PC-9 (cell line): ENCODE measurements around the gene SHROOM3. TPM values are rescaled to one million over a fixed set of nuclear protein-coding genes. Genes with fewer than 3 reads are reported as not detected.

Experiments used
- BruUV-seq: library from RNA; stranded (reverse); fragments of 400-500 nt; replicated peaks from 2 replicates; lab custom pipeline; 2021; lab: Mats Ljungman, UMichigan
- CTCF ChIA-PET: fragments of 300-600 bp; sonication (Branson Sonifier 250); formaldehyde crosslinking; loops from one replicate; lab custom pipeline; 2022; ENCODE audit warnings: antibody characterized with exemption; lab: Charles Lee
- POLR2A ChIA-PET: fragments of 300-600 bp; sonication (Branson Sonifier 250); formaldehyde crosslinking; loops from one replicate; lab custom pipeline; 2022; ENCODE audit warnings: antibody characterized with exemption; ENCODE audit not compliant: unreplicated experiment; lab: Charles Lee
- DNase-seq, 2 experiments: peaks; one replicate each; pipeline versions ENCODE4 v3.0.0 to v3.0.0-alpha.2; 2015 to 2022; ENCODE audit warnings: mixed read lengths in 1 of 2
- H2AFZ ChIP-seq: fragments of 200-600 bp; sonication (generic); 2 replicates; pipeline ENCODE4 v1.8.1; 2017; ENCODE audit warnings: antibody characterized with exemption
- H3F3A ChIP-seq: fragments of 200-600 bp; sonication (generic); 2 replicates; pipeline ENCODE4 v1.8.1; 2017; ENCODE audit warnings: antibody characterized with exemption, mild to moderate bottlenecking, low read depth; ENCODE audit not compliant: insufficient read depth
- H3K27ac ChIP-seq: fragments of 200-600 bp; sonication (generic); 2 replicates; pipeline ENCODE4 v1.6.1; 2016; ENCODE audit warnings: mixed run types
- H3K27me3 ChIP-seq: fragments of 200-600 bp; sonication (generic); 2 replicates; pipeline ENCODE4 v1.6.1; 2016; ENCODE audit warnings: low read depth, mixed run types; ENCODE audit not compliant: insufficient read depth
- H3K36me3 ChIP-seq: fragments of 200-600 bp; sonication (generic); 2 replicates; pipeline ENCODE4 v1.6.1; 2016; ENCODE audit warnings: low read depth, mixed run types
- H3K4me1 ChIP-seq: fragments of 200-600 bp; sonication (generic); replicated peaks from 2 replicates; pipeline ENCODE4 v1.6.1; 2016; ENCODE audit warnings: mixed run types; ENCODE audit not compliant: insufficient read depth
- H3K4me2 ChIP-seq: fragments of 200-600 bp; sonication (generic); 2 replicates; pipeline ENCODE4 v1.6.1; 2017; ENCODE audit warnings: mixed run types
- H3K4me3 ChIP-seq: fragments of 200-600 bp; sonication (generic); 2 replicates; pipeline ENCODE4 v1.6.1; 2016; ENCODE audit warnings: mixed run types
- H3K79me2 ChIP-seq: fragments of 200-600 bp; sonication (generic); 2 replicates; pipeline ENCODE4 v1.6.1; 2017; ENCODE audit warnings: low read depth, mixed run types
- H3K9me2 ChIP-seq: fragments of 200-600 bp; sonication (generic); 2 replicates; pipeline ENCODE4 v1.8.1; 2017; ENCODE audit warnings: mild to moderate bottlenecking; ENCODE audit not compliant: insufficient read depth
- H3K9me3 ChIP-seq: fragments of 200-600 bp; sonication (generic); 2 replicates; pipeline ENCODE4 v1.8.1; 2016; ENCODE audit warnings: low read depth; ENCODE audit not compliant: insufficient read depth
- H4K20me1 ChIP-seq: fragments of 200-600 bp; sonication (generic); 2 replicates; pipeline ENCODE4 v1.8.1; 2017; ENCODE audit not compliant: insufficient read depth
- CTCF ChIP-seq: fragments of 200-600 bp; sonication (generic); conservative IDR thresholded peaks from 2 replicates; pipeline ENCODE4 v1.6.1; 2017; ENCODE audit warnings: mixed run types, antibody characterized with exemption, mild to moderate bottlenecking, moderate library complexity
- EZH2 ChIP-seq: fragments of 200-600 bp; sonication (generic); IDR thresholded peaks from 2 replicates; pipeline ENCODE4 v1.8.0; 2017; ENCODE audit warnings: antibody characterized with exemption, low read depth
- intact Hi-C: fragments of 100-400 bp; cut with micrococcal nuclease; formaldehyde crosslinking; loops from one replicate; pipeline ENCODE4 v1.10.0; 2022; ENCODE audit not compliant: unreplicated experiment
- total RNA-seq: library from RNA; stranded (reverse); gene quantifications from 2 replicates; pipeline ENCODE4 v1.2.3, GENCODE V29; 2021

SHROOM3 gene
- total RNA-seq, 1 experiment from 2014 or later, result 44.3 TPM

GRCh38 chr4:76790377-76790776, 355.3 kb downstream of the SHROOM3 start:
- Histone ChIP-seq H3K79me2 (no peaks in the 10 kb centered on the region), H3K27me3 (no peaks in the 10 kb centered on the region), H2AFZ (no peak overlapping the region), H3F3A (no peaks in the 10 kb centered on the region), H3K27ac (no peak overlapping the region), H4K20me1 (no peaks in the 10 kb centered on the region), H3K4me1 (no peaks in the 10 kb centered on the region), H3K9me3 (no peaks in the 10 kb centered on the region), H3K4me2 (no peak overlapping the region), H3K4me3 (no peak overlapping the region), H3K9me2 (no peaks in the 10 kb centered on the region), H3K36me3 (no peaks in the 10 kb centered on the region)
- no peak for TF ChIP-seq EZH2
- no peak for TF ChIP-seq CTCF
- ChIA-PET CTCF (no interaction called here), POLR2A (interaction anchor here (0.7 kb wide), 1 partner anchor 302 kb away, joined by 36 read pairs; no protein-coding TSS in a partner anchor)
- no peak for DNase-seq
- BruUV-seq, result no TSS peak
- intact Hi-C loops, result no loop called here

- Histone ChIP-seq H3K4me3 (no peak overlapping the region), H3K9me2 (no peaks in the 10 kb centered on the region), H3K4me2 (no peak overlapping the region), H4K20me1 (no peaks in the 10 kb centered on the region), H3K36me3 (no peaks in the 10 kb centered on the region), H2AFZ (no peak overlapping the region), H3K79me2 (no peaks in the 10 kb centered on the region), H3K27me3 (no peaks in the 10 kb centered on the region), H3K9me3 (no peaks in the 10 kb centered on the region), H3K4me1 (no peaks in the 10 kb centered on the region), H3F3A (no peaks in the 10 kb centered on the region), H3K27ac (no peak overlapping the region)
- BruUV-seq, result no TSS peak
- DNase-seq, result no peak
- TF ChIP-seq CTCF, result no peak
- no peak for TF ChIP-seq EZH2
- ChIA-PET CTCF (interaction anchor here (0.6 kb wide), 1 partner anchor 430 kb away, joined by 6 read pairs; no protein-coding TSS in a partner anchor), POLR2A (no interaction called here)
- intact Hi-C loops, result no loop called here
These were observed 356.4 kb downstream of the SHROOM3 start for GRCh38 chr4:76791479-76791878.

GRCh38 chr4:76792418-76792817, 357.4 kb downstream of the SHROOM3 start:
- H3K27ac ChIP-seq, result no peak overlapping the region
- H3K9me2 ChIP-seq, result no peaks in the 10 kb centered on the region
- no peaks in the 10 kb centered on the region for H3K9me3 ChIP-seq
- no peak overlapping the region for H3K4me2 ChIP-seq
- no peaks in the 10 kb centered on the region for H3K4me1 ChIP-seq
- no peaks in the 10 kb centered on the region for H3K79me2 ChIP-seq
- H3K4me3 ChIP-seq, result no peak overlapping the region
- no peak for DNase-seq
- intact Hi-C loops, result no loop called here
- H3F3A ChIP-seq, result no peaks in the 10 kb centered on the region
- H3K36me3 ChIP-seq, result no peaks in the 10 kb centered on the region
- BruUV-seq, result no TSS peak
- TF ChIP-seq EZH2 (no peak), CTCF (no peak)
- H3K27me3 ChIP-seq, result no peaks in the 10 kb centered on the region
- CTCF ChIA-PET, result no interaction called here
- no peaks in the 10 kb centered on the region for H4K20me1 ChIP-seq
- H2AFZ ChIP-seq, result no peak overlapping the region
- POLR2A ChIA-PET, result no interaction called here
